Spleen (tissue), 11 donors: ENCODE data around the gene HRH3. TPM values are rescaled to one million over a fixed set of nuclear protein-coding genes. Genes with fewer than 3 reads are reported as not detected.

Experiments used
- DNase-seq: peaks from one replicate; pipeline ENCODE4 v3.0.0-alpha.2; 2020
- H3K27ac ChIP-seq, 8 donors: fragments of 200-600 bp; sonication (generic) in 7 of 8; 1 replicate in 4 of 8; 2 replicates in 4 of 8; pipeline versions ENCODE4 v1.5.0 to v1.8.0; 2016 to 2021; ENCODE audit warnings: inconsistent platforms in 4 of 8, mild to moderate bottlenecking in 4 of 8, moderate library complexity in 1 of 8
- H3K27me3 ChIP-seq, 7 donors: fragments of 200-600 bp; sonication (generic) in 6 of 7; replicated peaks in 1 of 7; 1 replicate in 4 of 7; 2 replicates in 3 of 7; pipeline versions ENCODE4 v1.5.0 to v1.8.0; 2016 to 2021; ENCODE audit warnings: inconsistent platforms in 3 of 7, mild to moderate bottlenecking in 1 of 7
- H3K36me3 ChIP-seq, 6 donors: fragments of 200-600 bp; sonication (generic) in 5 of 6; 1 replicate in 4 of 6; 2 replicates in 2 of 6; pipeline versions ENCODE4 v1.5.0 to v1.8.0; 2016 to 2021; ENCODE audit warnings: inconsistent platforms in 2 of 6
- H3K4me1 ChIP-seq, 6 donors: fragments of 200-600 bp; sonication (generic) in 5 of 6; 1 replicate in 3 of 6; 2 replicates in 3 of 6; pipeline versions ENCODE4 v1.5.0 to v1.8.0; 2016 to 2021; ENCODE audit warnings: inconsistent platforms in 3 of 6
- H3K4me3 ChIP-seq, 8 donors: fragments of 200-600 bp; sonication (generic) in 7 of 8; 1 replicate in 4 of 8; 2 replicates in 4 of 8; pipeline versions ENCODE4 v1.5.0 to v1.8.0; 2016 to 2021; ENCODE audit warnings: inconsistent platforms in 4 of 8, mild to moderate bottlenecking in 4 of 8, moderate library complexity in 2 of 8
- H3K9me3 ChIP-seq, 8 donors: fragments of 200-600 bp; sonication (generic) in 7 of 8; 1 replicate in 4 of 8; 2 replicates in 4 of 8; pipeline versions ENCODE4 v1.5.0 to v1.8.0; 2016 to 2021; ENCODE audit warnings: inconsistent platforms in 4 of 8
- POLR2A ChIP-seq, 3 donors: fragments of 450-650 bp; IDR thresholded peaks; one replicate each; pipeline ENCODE4 v1.5.1; 2017; ENCODE audit warnings: antibody characterized with exemption in 3 of 3, mild to moderate bottlenecking in 1 of 3
- POLR2AphosphoS5 ChIP-seq, 3 donors: sonication (generic); formaldehyde crosslinking; IDR thresholded peaks; one replicate each; pipeline ENCODE4 v1.5.1; 2017; ENCODE audit warnings: antibody characterized with exemption in 3 of 3
- WGBS, 5 donors: extraction: QIAGEN DNeasy Blood & Tissue Kit in 3 of 5; methylation state at CpG; one replicate each; pipeline versions ENCODE4 v1.1.5 to v1.1.7; 2013 to 2018; 5-methylcytosine and 5-hydroxymethylcytosine counted together
- intact Hi-C: fragments of 100-400 bp; cut with DNase I; formaldehyde crosslinking; loops from one replicate; pipeline ENCODE4 v1.15.0; 2023; ENCODE audit warnings: low total_unique reads
- polyA plus RNA-seq, 3 donors: library from polyadenylated mRNA; stranded (reverse); fragments of 200-250 nt; gene quantifications; one replicate each; pipeline ENCODE4 v1.2.1, GENCODE V29; 2013
- total RNA-seq, 7 donors: library from RNA; depleted of rRNA in 3 of 7; stranded (reverse); fragments of >200 nt in 3 of 7; fragmentation: NEBNext Ultra II Directional in 4 of 7; extraction: Animal tissue kit (Norgen Biotek cat#: 25700) in 4 of 7; gene quantifications; one replicate each; pipeline versions ENCODE4 v1.1.0 to v1.2.1, GENCODE V29; 2016 to 2021
- TF ChIP-seq, protein P1 (sequence below), 11 experiments: fragments of 200-600 bp in 7 of 11; fragments of 450-650 bp in 4 of 11; sonication (generic) in 4 of 11; IDR thresholded peaks in 8 of 11; conservative IDR thresholded peaks in 3 of 11; 1 replicate in 7 of 11; 2 replicates in 4 of 11; pipeline versions ENCODE4 v1.4.0 to v1.8.0; 2016 to 2021; ENCODE audit warnings: antibody characterized with exemption in 11 of 11, inconsistent platforms in 4 of 11, mild to moderate bottlenecking in 1 of 11
- donor health status: healthy with polysubstance abuse.
- donor health status: DM: no; HTN: no; CAD: no; lungs with moderate emphysema.
- donor health status: DM: no; HTN: no; CAD: no.
- donor health status: Bipolar disorder and iron deficiency.
- donor health status: healthy.
- donor health status: DM: no; HTN: no; CAD: no.
- donor health status: DM: yes; HTN: yes; CAD: no.

The HRH3 gene
- total and polyA plus RNA-seq, 10 donors = not detected

DNA sequence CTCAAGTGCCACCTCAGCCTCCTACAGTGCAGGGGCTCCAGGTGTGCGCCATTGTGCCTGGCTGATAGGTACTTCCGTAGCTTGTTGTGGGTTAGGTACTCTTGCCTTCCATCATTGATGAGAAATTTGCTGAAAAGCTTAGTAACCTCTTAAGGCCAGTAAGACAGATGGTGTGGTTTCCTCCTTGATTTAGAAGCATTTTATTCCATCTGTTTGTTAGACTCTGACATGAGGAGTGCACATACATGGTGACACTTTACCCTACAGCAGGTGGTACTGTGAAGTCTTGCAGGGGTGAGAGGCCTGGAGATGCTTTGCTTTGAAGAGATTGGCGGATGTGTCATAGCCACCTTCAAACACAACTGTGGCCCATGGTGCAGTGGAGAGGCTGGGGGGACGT, 52.0 kb downstream of the HRH3 start:
- Histone ChIP-seq H3K9me3 (no peaks in the 10 kb centered on the region), H3K4me3 (no peak overlapping the region), H3K36me3 (peaks cover 0 to 82% (median 57%) of the 10 kb centered on the region in 6 donors), H3K27me3 (no peaks in the 10 kb centered on the region), H3K4me1 (peaks cover 0 to 4% (median 0%) of the 10 kb centered on the region in 6 donors), H3K27ac (no peak overlapping the region)
- WGBS, 5 donors = 75 to 100% (median 91%) methylated on average over 4 of the region's 4 CpGs
- DNase-seq = no peak
- intact Hi-C loops = no loop called here
- TF ChIP-seq POLR2AphosphoS5 (IDR thresholded peaks at IDR 0.05) = no peak
- TF ChIP-seq POLR2A (IDR thresholded peaks at IDR 0.05) = no peak
- TF ChIP-seq, protein P1, sequence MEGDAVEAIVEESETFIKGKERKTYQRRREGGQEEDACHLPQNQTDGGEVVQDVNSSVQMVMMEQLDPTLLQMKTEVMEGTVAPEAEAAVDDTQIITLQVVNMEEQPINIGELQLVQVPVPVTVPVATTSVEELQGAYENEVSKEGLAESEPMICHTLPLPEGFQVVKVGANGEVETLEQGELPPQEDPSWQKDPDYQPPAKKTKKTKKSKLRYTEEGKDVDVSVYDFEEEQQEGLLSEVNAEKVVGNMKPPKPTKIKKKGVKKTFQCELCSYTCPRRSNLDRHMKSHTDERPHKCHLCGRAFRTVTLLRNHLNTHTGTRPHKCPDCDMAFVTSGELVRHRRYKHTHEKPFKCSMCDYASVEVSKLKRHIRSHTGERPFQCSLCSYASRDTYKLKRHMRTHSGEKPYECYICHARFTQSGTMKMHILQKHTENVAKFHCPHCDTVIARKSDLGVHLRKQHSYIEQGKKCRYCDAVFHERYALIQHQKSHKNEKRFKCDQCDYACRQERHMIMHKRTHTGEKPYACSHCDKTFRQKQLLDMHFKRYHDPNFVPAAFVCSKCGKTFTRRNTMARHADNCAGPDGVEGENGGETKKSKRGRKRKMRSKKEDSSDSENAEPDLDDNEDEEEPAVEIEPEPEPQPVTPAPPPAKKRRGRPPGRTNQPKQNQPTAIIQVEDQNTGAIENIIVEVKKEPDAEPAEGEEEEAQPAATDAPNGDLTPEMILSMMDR (IDR thresholded peaks at IDR 0.05 in 8 of 11, conservative IDR thresholded peaks at IDR 0.05 in 3 of 11) = no peak

DNA sequence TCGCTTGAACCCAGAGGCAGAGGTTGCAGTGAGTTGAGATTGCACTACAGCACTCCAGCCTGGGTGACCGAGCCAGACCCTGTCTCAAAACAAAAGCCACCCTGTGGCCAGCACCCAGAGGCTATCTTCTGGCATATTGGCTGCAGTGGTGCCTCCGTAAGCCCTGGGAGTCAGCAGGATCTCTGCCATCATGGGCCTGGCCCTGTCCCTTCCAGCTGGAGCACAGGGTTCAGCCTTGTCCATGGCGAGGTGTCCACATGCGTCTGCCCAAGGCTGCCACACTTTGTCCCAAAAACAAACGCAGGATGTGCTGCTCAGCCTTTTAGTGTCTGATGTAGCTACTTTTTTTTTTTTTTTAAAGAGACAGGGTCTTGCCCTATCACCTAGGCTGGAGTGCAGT, 52.6 kb downstream of the HRH3 start:
- Histone ChIP-seq H3K27me3 (no peaks in the 10 kb centered on the region), H3K36me3 (peaks cover 0 to 82% (median 57%) of the 10 kb centered on the region in 6 donors), H3K27ac (peak overlapping the region in 5 of 8 donors; percentile 14 to 63 (median 37)), H3K4me1 (peaks cover 0 to 4% (median 0%) of the 10 kb centered on the region in 6 donors), H3K4me3 (no peak overlapping the region), H3K9me3 (no peaks in the 10 kb centered on the region)
- peak; percentile 76 for DNase-seq
- 58 to 84% (median 82%) methylated on average over 5 to 6 of the region's 6 CpGs for WGBS, 5 donors
- intact Hi-C loops = no loop called here
- no peak for TF ChIP-seq POLR2A (IDR thresholded peaks at IDR 0.05)
- TF ChIP-seq, protein P1 (IDR thresholded peaks at IDR 0.05 in 8 of 11, conservative IDR thresholded peaks at IDR 0.05 in 3 of 11) = no peak
- peak; percentile 36 to 71 (median 47) for TF ChIP-seq POLR2AphosphoS5 (IDR thresholded peaks at IDR 0.05)

DNA sequence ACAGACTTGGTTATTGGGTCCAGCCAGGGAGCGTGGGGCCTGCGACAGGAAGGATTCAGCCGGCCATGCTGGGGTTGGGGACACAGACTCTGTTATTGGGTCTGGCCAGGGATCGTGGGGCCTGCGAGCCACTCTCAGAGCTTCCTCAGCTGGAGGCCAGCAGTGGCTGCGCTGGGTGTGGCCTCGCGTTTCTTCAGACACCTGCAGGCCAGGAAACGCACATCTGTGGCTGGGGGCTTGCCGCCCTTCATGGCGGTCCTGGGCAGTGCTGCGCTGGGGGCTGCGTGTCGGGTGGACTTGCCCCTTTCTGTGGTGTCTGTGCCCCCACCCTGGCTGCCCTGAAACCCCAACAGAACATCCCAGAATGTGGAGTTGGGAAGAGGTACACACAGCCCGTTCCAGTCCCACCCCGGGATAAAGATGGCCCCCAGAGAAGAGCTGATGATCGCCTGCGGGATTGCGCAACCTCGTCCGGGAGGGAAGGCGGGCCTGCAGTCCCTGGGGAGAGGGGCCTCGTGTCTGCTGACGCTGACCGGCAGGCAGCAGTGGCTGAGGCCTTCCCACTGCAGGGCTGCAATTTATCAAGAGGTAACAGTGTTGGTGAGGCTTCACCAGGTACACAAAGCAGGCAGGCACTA, 54.2 kb downstream of the HRH3 start:
- intact Hi-C loops = no loop called here
- peaks cover 0 to 4% (median 0%) of the 10 kb centered on the region in 6 donors for H3K4me1 ChIP-seq
- no peaks in the 10 kb centered on the region for H3K9me3 ChIP-seq
- DNase-seq = peak; percentile 48
- H3K4me3 ChIP-seq = no peak overlapping the region
- 86 to 92% (median 89%) methylated on average over 12 to 25 of the region's 25 CpGs for WGBS, 5 donors
- H3K36me3 ChIP-seq = peaks cover 0 to 96% (median 70%) of the 10 kb centered on the region in 6 donors
- no peak overlapping the region for H3K27ac ChIP-seq
- H3K27me3 ChIP-seq = no peaks in the 10 kb centered on the region
- TF ChIP-seq, protein P1 (IDR thresholded peaks at IDR 0.05 in 8 of 11, conservative IDR thresholded peaks at IDR 0.05 in 3 of 11) = no peak
- no peak for TF ChIP-seq POLR2A (IDR thresholded peaks at IDR 0.05)

Other genes with a start within 250 kb of the HRH3 start
- 10 to 100 TPM; 15.5 to 28.3 (median 18.6) TPM for gene TAF4, start 154.4 kb downstream of the HRH3 start, total RNA-seq
- gene TAF4, start 154.4 kb downstream of the HRH3 start, polyA plus RNA-seq = 1 to 10 TPM; 4.3 to 7.2 (median 4.4) TPM
- gene LSM14B, start 97.8 kb downstream of the HRH3 start, total RNA-seq = 10 to 100 TPM; 17.6 to 37.6 (median 31.9) TPM
- gene LSM14B, start 97.8 kb downstream of the HRH3 start, polyA plus RNA-seq = 10 to 100 TPM; 14.0 to 20.1 (median 15.0) TPM
- 100 to 1,000 TPM; 157 to 247 (median 180) TPM for gene PSMA7, start 76.9 kb downstream of the HRH3 start, total RNA-seq
- 100 to 1,000 TPM; 178 to 281 (median 235) TPM for gene PSMA7, start 76.9 kb downstream of the HRH3 start, polyA plus RNA-seq
- gene SS18L1, start 76.5 kb downstream of the HRH3 start, total RNA-seq = 10 to 100 TPM; 13.0 to 18.6 (median 14.3) TPM
- gene SS18L1, start 76.5 kb downstream of the HRH3 start, polyA plus RNA-seq = 10 to 100 TPM in 1 of 3 donors, 1 to 10 TPM in 2; 6.7 to 11.0 (median 8.4) TPM
- gene MTG2, start 37.2 kb downstream of the HRH3 start, total RNA-seq = 10 to 100 TPM; 22.6 to 39.8 (median 37.5) TPM
- gene MTG2, start 37.2 kb downstream of the HRH3 start, polyA plus RNA-seq = 10 to 100 TPM; 26.9 to 41.3 (median 37.7) TPM
- gene OSBPL2, start 18.2 kb upstream of the HRH3 start, total RNA-seq = 10 to 100 TPM; 40.6 to 81.7 (median 64.8) TPM
- gene OSBPL2, start 18.2 kb upstream of the HRH3 start, polyA plus RNA-seq = 10 to 100 TPM in 2 of 3 donors, 1 to 10 TPM in 1; 9.2 to 19.6 (median 14.0) TPM
- gene ADRM1, start 82.7 kb upstream of the HRH3 start, total RNA-seq = 100 to 1,000 TPM in 2 of 7 donors, 10 to 100 TPM in 5; 67.1 to 112 (median 82.3) TPM
- gene ADRM1, start 82.7 kb upstream of the HRH3 start, polyA plus RNA-seq = 10 to 100 TPM; 60.5 to 95.6 (median 74.7) TPM
- gene LAMA5, start 147.0 kb upstream of the HRH3 start, total RNA-seq = 100 to 1,000 TPM in 4 of 7 donors, 10 to 100 TPM in 3; 69.8 to 203 (median 108) TPM
- 100 to 1,000 TPM in 2 of 3 donors, 10 to 100 TPM in 1; 46.5 to 266 (median 128) TPM for gene LAMA5, start 147.0 kb upstream of the HRH3 start, polyA plus RNA-seq
- gene RPS21, start 166.8 kb upstream of the HRH3 start, total RNA-seq = 1,000 to 10,000 TPM; 1,168 to 3,909 (median 1,666) TPM
- over 10,000 TPM in 2 of 3 donors, 1,000 to 10,000 TPM in 1; 9,792 to 11,722 (median 10,372) TPM for gene RPS21, start 166.8 kb upstream of the HRH3 start, polyA plus RNA-seq
- 1 to 10 TPM; 3.9 to 5.9 (median 4.1) TPM for gene CABLES2, start 187.0 kb upstream of the HRH3 start, total RNA-seq
- gene CABLES2, start 187.0 kb upstream of the HRH3 start, polyA plus RNA-seq = 1 to 10 TPM; 2.0 to 2.7 (median 2.4) TPM
- gene RBBP8NL, start 207.3 kb upstream of the HRH3 start, total RNA-seq = not detected
- under 1 TPM in 1 of 3 donors, not detected in 2; 0.03 TPM for gene RBBP8NL, start 207.3 kb upstream of the HRH3 start, polyA plus RNA-seq